Keratinocyte (primary cell): ENCODE results near the gene LRRC73.

ENCODE experiments used
- CTCF ChIP-seq, 3 experiments: IDR thresholded peaks in 1 of 3; conservative IDR thresholded peaks in 1 of 3; optimal IDR thresholded peaks in 1 of 3; 2 replicates in 2 of 3; 3 replicates in 1 of 3; pipeline versions ENCODE3 to v1.5.1; 2011; ENCODE audit warnings: low read length in 3 of 3, mild to moderate bottlenecking in 3 of 3, moderate library complexity in 2 of 3, control low read depth in 1 of 3, inconsistent platforms in 1 of 3; ENCODE audit not compliant: insufficient read depth in 2 of 3; ENCODE audit errors: extremely low read depth in 1 of 3
- EZH2 ChIP-seq: IDR thresholded peaks from one replicate; pipeline ENCODE4 v1.6.1; 2012; ENCODE audit warnings: inconsistent platforms, mild to moderate bottlenecking, low read length, moderate library complexity

- TF ChIP-seq CTCF (optimal IDR thresholded peaks at IDR 0.05 in 1 of 3, IDR thresholded peaks at IDR 0.05 in 1 of 3, conservative IDR thresholded peaks at IDR 0.05 in 1 of 3; ENCODE audit: extremely low read depth in 1 of 3, insufficient read depth in 2 of 3, low read length in 3 of 3) (no peak), EZH2 (no peak)
These were observed 28.4 kb downstream of the LRRC73 start for GRCh38 chr6:43481591-43482236.
